ENCODE data around the gene ZNF770. TPM values are rescaled to one million over a fixed set of nuclear protein-coding genes. Genes with fewer than 3 reads are reported as not detected.

The ZNF770 gene, protein sequence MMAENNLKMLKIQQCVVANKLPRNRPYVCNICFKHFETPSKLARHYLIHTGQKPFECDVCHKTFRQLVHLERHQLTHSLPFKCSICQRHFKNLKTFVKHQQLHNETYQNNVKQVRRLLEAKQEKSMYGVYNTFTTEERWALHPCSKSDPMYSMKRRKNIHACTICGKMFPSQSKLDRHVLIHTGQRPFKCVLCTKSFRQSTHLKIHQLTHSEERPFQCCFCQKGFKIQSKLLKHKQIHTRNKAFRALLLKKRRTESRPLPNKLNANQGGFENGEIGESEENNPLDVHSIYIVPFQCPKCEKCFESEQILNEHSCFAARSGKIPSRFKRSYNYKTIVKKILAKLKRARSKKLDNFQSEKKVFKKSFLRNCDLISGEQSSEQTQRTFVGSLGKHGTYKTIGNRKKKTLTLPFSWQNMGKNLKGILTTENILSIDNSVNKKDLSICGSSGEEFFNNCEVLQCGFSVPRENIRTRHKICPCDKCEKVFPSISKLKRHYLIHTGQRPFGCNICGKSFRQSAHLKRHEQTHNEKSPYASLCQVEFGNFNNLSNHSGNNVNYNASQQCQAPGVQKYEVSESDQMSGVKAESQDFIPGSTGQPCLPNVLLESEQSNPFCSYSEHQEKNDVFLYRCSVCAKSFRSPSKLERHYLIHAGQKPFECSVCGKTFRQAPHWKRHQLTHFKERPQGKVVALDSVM
- total RNA-seq (2014; rRNA removed) (26.9 and 27.5 TPM in 2 replicates), Bru-seq, nascent RNA (percentile 96 among the genes with signal in this experiment), BruChase-seq, experiment 1, labeled RNA remaining after a 6-hour chase (percentile 99 among the genes with signal in this experiment), BruChase-seq, experiment 2, labeled RNA remaining after a 2-hour chase (percentile 98 among the genes with signal in this experiment)
- long read RNA-seq, full-length matches to known transcripts: 33 of 47 reads
- long read RNA-seq, partial matches to known transcripts: 0 of 47 reads
- long read RNA-seq, other reads (novel, unspliced or antisense): 14 of 47 reads

DNA sequence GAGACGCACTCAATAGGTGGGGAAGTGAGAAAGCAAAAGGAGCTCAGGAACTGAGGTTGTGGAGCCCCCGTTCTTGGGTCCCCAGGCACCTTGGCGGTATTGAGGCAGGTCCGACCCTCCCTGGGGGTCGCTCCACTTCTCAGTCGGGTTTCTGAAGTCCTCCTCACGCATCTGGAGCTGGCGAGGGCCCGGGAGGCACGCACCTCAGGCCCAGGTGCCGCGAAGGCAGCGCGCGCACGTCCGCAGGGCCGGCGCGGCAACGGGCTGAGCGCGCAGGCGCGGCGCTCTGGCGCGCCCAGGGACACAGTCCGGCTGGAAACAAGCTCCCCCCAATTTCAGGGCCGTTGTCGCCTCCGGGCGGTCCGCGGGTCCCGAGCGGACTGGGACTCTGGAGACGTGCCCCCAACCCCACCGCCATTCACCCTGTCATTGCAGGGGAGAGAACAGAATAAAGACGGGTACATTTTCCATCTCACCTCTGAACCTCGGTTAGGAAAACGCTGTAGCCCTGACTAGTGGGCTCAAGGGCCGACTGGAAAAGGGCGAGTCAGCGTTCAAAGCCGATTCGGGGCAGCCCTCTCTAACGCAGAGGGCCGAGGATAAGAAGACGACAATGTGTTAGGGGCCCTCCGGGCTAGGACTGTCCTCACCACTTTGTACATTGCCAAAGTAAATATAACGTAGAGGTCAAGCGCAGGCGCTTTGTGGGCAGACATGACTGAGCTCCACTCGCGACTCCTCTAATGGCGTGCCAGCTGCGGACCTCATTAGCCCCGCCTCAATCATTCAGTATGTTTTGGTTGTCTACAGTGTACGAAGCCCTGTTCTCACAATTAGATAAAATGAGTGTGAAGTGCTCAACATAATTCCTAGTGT, at the start of gene ZNF770:
ZNF770 (minus strand) TSS at position 261 of the 876 bp plus-strand sequence. CDS start 4,853 bp downstream, outside the sequence.
- peak; percentile 78 for ATAC-seq
- H3K27ac ChIP-seq (ENCODE audit: low read length): peak within 1 kb of the TSS; percentile 81
- H3K27me3 ChIP-seq (ENCODE audit: low read length): no peaks in the 10 kb centered on the region
- H3K4me1 ChIP-seq (ENCODE audit: insufficient read depth, low read length): peaks cover 42% of the 10 kb centered on the region
- H4K20me1 ChIP-seq (ENCODE audit: low read length): peaks cover 25% of the 10 kb centered on the region
- BruUV-seq (replicated peaks): TSS peak; percentile 98
- ChIA-PET CTCF (interaction anchor here (0.5 to 2.4 kb wide), 2 partner anchors 19 to 26 kb away, joined by 3 to 21 read pairs; partner anchors contain the start of gene AQR), POLR2A (ENCODE audit: unreplicated experiment) (interaction anchor here (0.5 to 1.7 kb wide), 3 partner anchors 19 to 456 kb away, joined by 3 to 22 read pairs (median 3); partner anchors contain the start of gene AQR)
- H3K4me3 ChIP-seq (ENCODE audit: low read length): peak within 1 kb of the TSS; percentile 91
- H3K9ac ChIP-seq (ENCODE audit: low read length): peak within 1 kb of the TSS; percentile 99
- TF ChIP-seq EZH2 (IDR thresholded peaks at IDR 0.05; ENCODE audit: low read length, unreplicated experiment) (no peak), EZH2phosphoT487 (IDR thresholded peaks at IDR 0.05; ENCODE audit: borderline replicate concordance, low read length) (no peak)
- TF ChIP-seq, protein P1, sequence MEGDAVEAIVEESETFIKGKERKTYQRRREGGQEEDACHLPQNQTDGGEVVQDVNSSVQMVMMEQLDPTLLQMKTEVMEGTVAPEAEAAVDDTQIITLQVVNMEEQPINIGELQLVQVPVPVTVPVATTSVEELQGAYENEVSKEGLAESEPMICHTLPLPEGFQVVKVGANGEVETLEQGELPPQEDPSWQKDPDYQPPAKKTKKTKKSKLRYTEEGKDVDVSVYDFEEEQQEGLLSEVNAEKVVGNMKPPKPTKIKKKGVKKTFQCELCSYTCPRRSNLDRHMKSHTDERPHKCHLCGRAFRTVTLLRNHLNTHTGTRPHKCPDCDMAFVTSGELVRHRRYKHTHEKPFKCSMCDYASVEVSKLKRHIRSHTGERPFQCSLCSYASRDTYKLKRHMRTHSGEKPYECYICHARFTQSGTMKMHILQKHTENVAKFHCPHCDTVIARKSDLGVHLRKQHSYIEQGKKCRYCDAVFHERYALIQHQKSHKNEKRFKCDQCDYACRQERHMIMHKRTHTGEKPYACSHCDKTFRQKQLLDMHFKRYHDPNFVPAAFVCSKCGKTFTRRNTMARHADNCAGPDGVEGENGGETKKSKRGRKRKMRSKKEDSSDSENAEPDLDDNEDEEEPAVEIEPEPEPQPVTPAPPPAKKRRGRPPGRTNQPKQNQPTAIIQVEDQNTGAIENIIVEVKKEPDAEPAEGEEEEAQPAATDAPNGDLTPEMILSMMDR (conservative IDR thresholded peaks at IDR 0.05; ENCODE audit: low read depth, low read length): no peak
- H3K9me2 ChIP-seq (replicated peaks; ENCODE audit: low read length): no peaks in the 10 kb centered on the region
- peak within 1 kb of the TSS; percentile 100 for H2AFZ ChIP-seq (ENCODE audit: low read length)
- intact Hi-C loops (cut with micrococcal nuclease): loop anchor here (1.0 to 10.0 kb wide), 2 partner anchors 19 to 557 kb away; partner anchors contain the start of genes AQR and DPH6
- H3K79me2 ChIP-seq (ENCODE audit: low read length): peaks cover 49% of the 10 kb centered on the region
- peaks cover 13% of the 10 kb centered on the region for H3K36me3 ChIP-seq (ENCODE audit: low read depth, low read length)
- H3K4me2 ChIP-seq (ENCODE audit: low read length): peak within 1 kb of the TSS; percentile 90
- H3F3A ChIP-seq (ENCODE audit: low read length, unreplicated experiment): no peaks in the 10 kb centered on the region
- no peaks in the 10 kb centered on the region for H3K9me3 ChIP-seq (ENCODE audit: low read length)
- peak; percentile 82 for DNase-seq

DNA sequence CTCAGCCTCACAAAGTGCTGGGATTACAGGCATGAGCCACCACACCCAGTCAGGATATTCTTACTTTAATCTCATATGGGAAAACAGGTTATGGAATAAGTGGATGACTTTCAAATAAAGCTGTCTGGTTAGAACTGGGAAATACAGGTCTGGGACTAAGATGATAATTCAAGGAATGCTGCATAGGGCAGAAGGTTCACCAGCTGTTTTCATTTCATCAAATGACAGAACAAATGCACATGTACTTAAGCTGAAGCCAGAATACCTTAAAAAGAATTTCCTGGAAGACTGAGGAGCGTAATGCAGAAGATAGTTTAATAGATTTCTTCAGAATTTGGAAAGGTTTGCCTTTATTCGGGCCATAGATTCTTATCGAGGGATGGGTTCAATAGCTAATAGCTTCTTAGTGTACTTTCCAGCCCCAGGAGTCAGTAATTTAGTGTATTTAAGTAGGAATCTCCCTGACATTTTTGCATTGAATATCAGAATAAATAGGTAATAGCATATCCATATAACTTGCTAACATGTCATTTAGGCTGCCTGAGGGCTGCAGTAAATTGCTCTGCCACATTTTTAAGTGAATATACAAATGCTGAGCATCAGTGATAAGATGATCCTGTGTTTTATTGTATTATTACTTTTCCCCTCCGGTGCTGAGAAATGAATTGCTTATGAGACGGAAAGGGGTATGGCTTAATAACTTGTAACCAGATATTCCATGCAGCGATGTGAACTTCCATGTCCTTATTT, 40.3 kb upstream of the ZNF770 start:
- Histone ChIP-seq H3K4me3 (ENCODE audit: low read length) (no peak overlapping the region), H3K4me2 (ENCODE audit: low read length) (no peak overlapping the region), H3K79me2 (ENCODE audit: low read length) (no peaks in the 10 kb centered on the region), H3K9me3 (ENCODE audit: low read length) (no peaks in the 10 kb centered on the region), H3F3A (ENCODE audit: low read length, unreplicated experiment) (no peaks in the 10 kb centered on the region), H3K4me1 (ENCODE audit: insufficient read depth, low read length) (peaks cover 5% of the 10 kb centered on the region; the same call in 1 of the 2 replicates), H3K36me3 (ENCODE audit: low read depth, low read length) (no peaks in the 10 kb centered on the region), H2AFZ (ENCODE audit: low read length) (no peak overlapping the region), H3K9me2 (replicated peaks; ENCODE audit: low read length) (no peaks in the 10 kb centered on the region), H3K9ac (ENCODE audit: low read length) (no peak overlapping the region), H4K20me1 (ENCODE audit: low read length) (no peaks in the 10 kb centered on the region), H3K27me3 (ENCODE audit: low read length) (no peaks in the 10 kb centered on the region), H3K27ac (ENCODE audit: low read length) (no peak overlapping the region)
- ChIA-PET POLR2A (ENCODE audit: unreplicated experiment) (interaction anchor here (0.6 kb wide), 2 partner anchors 1345 to 1550 kb away, joined by 3 to 4 read pairs; no protein-coding TSS in a partner anchor), CTCF (no interaction called here)
- ATAC-seq (no peak), DNase-seq (no peak)
- BruUV-seq (replicated peaks): no TSS peak
- intact Hi-C loops (cut with micrococcal nuclease): no loop called here
- no peak for TF ChIP-seq EZH2 (IDR thresholded peaks at IDR 0.05; ENCODE audit: low read length, unreplicated experiment)
- TF ChIP-seq, protein P1 (conservative IDR thresholded peaks at IDR 0.05; ENCODE audit: low read depth, low read length): no peak
- no peak for TF ChIP-seq EZH2phosphoT487 (IDR thresholded peaks at IDR 0.05; ENCODE audit: borderline replicate concordance, low read length)

Data from PC-3 (cell line).